Measurements from ENCODE around the gene AKR1A1. TPM values are rescaled to one million over a fixed set of nuclear protein-coding genes. Genes with fewer than 3 reads are reported as not detected.
"Not testable (repeated sequence)": the region's sequence is repeated elsewhere in the genome, so short reads cannot be mapped to it uniquely, and the experiment has no call there.

AKR1A1 gene
- total RNA-seq, 2 donors from 2014 or later: 44.0 to 57.0 TPM

- H3K36me3 Mint-ChIP-seq (ENCODE audit: low read depth): peaks cover 2% of the 10 kb centered on the region
- H3K27ac Mint-ChIP-seq: peak overlapping the region; percentile 34
- peaks cover 22% of the 10 kb centered on the region for H3K4me1 Mint-ChIP-seq
- H3K9me3 ChIP-seq (ENCODE audit: control insufficient read depth, low read length, poor library complexity, severe bottlenecking): no peaks in the 10 kb centered on the region
- no peaks in the 10 kb centered on the region for H3K27me3 Mint-ChIP-seq
- DNase-seq (no peak), ATAC-seq (no peak)
- H3K4me3 Mint-ChIP-seq: no peak overlapping the region
Observed at GRCh38 chr1:45516465-45516864, 34.2 kb upstream of the AKR1A1 start.

- ATAC-seq; H3K4me3 Mint-ChIP-seq; H3K27me3 Mint-ChIP-seq; H3K36me3 Mint-ChIP-seq (ENCODE audit: low read depth); H3K27ac Mint-ChIP-seq; H3K9me3 ChIP-seq (ENCODE audit: control insufficient read depth, low read length, poor library complexity, severe bottlenecking); DNase-seq: not testable (repeated sequence)
- peaks cover 35% of the 10 kb centered on the region for H3K4me1 Mint-ChIP-seq
Observed at GRCh38 chr1:45518366-45518765, 32.3 kb upstream of the AKR1A1 start.

- H3K27me3 Mint-ChIP-seq: no peaks in the 10 kb centered on the region
- DNase-seq (no peak), ATAC-seq (no peak)
- H3K4me1 Mint-ChIP-seq: peaks cover 35% of the 10 kb centered on the region
- H3K9me3 ChIP-seq (ENCODE audit: control insufficient read depth, low read length, poor library complexity, severe bottlenecking): no peaks in the 10 kb centered on the region
- no peaks in the 10 kb centered on the region for H3K36me3 Mint-ChIP-seq (ENCODE audit: low read depth)
- no peak overlapping the region for H3K27ac Mint-ChIP-seq
- H3K4me3 Mint-ChIP-seq: peak overlapping the region; percentile 19
Observed at GRCh38 chr1:45518910-45519309, 31.7 kb upstream of the AKR1A1 start.

GRCh38 chr1:45519774-45520173 is 30.9 kb upstream of the AKR1A1 start:
- not testable (repeated sequence) for ATAC-seq; H3K9me3 ChIP-seq (ENCODE audit: control insufficient read depth, low read length, poor library complexity, severe bottlenecking); H3K36me3 Mint-ChIP-seq (ENCODE audit: low read depth); H3K27me3 Mint-ChIP-seq; DNase-seq
- Mint-ChIP-seq H3K4me3 (peak overlapping the region; percentile 92), H3K27ac (peak overlapping the region; percentile 94), H3K4me1 (peaks cover 32% of the 10 kb centered on the region)

GRCh38 chr1:45521413-45522323 is 29.0 kb upstream of the AKR1A1 start, which contains the start of gene PRDX1:
TSS of gene PRDX1 (minus strand) at chr1:45521884. CDS start at chr1:45519043, 2,841 bp downstream.
- peak; percentile 90 for ATAC-seq
- H3K4me3 Mint-ChIP-seq: peak within 1 kb of the TSS; percentile 92
- H3K9me3 ChIP-seq (ENCODE audit: control insufficient read depth, low read length, poor library complexity, severe bottlenecking): no peaks in the 10 kb centered on the region
- peak; percentile 86 to 97 (median 89) for DNase-seq
- no peaks in the 10 kb centered on the region for H3K27me3 Mint-ChIP-seq
- H3K27ac Mint-ChIP-seq: peak within 1 kb of the TSS; percentile 94
- peaks cover 30% of the 10 kb centered on the region for H3K4me1 Mint-ChIP-seq
- H3K36me3 Mint-ChIP-seq (ENCODE audit: low read depth): no peaks in the 10 kb centered on the region

GRCh38 chr1:45522324-45523104 is 28.1 kb upstream of the AKR1A1 start:
- H3K9me3 ChIP-seq (ENCODE audit: control insufficient read depth, low read length, poor library complexity, severe bottlenecking): no peaks in the 10 kb centered on the region
- DNase-seq (no peak), ATAC-seq (no peak)
- peak overlapping the region; percentile 92 for H3K4me3 Mint-ChIP-seq
- H3K27ac Mint-ChIP-seq: peak overlapping the region; percentile 94
- peaks cover 30% of the 10 kb centered on the region for H3K4me1 Mint-ChIP-seq
- no peaks in the 10 kb centered on the region for H3K27me3 Mint-ChIP-seq
- no peaks in the 10 kb centered on the region for H3K36me3 Mint-ChIP-seq (ENCODE audit: low read depth)

GRCh38 chr1:45523516-45523915 is 27.1 kb upstream of the AKR1A1 start:
- not testable (repeated sequence) for H3K27me3 Mint-ChIP-seq; H3K4me3 Mint-ChIP-seq; H3K36me3 Mint-ChIP-seq (ENCODE audit: low read depth); H3K9me3 ChIP-seq (ENCODE audit: control insufficient read depth, low read length, poor library complexity, severe bottlenecking); DNase-seq; ATAC-seq; H3K27ac Mint-ChIP-seq
- H3K4me1 Mint-ChIP-seq: peaks cover 29% of the 10 kb centered on the region

- ATAC-seq; H3K4me3 Mint-ChIP-seq; DNase-seq; H3K36me3 Mint-ChIP-seq (ENCODE audit: low read depth); H3K27ac Mint-ChIP-seq; H3K27me3 Mint-ChIP-seq; H3K9me3 ChIP-seq (ENCODE audit: control insufficient read depth, low read length, poor library complexity, severe bottlenecking): not testable (repeated sequence)
- peaks cover 25% of the 10 kb centered on the region for H3K4me1 Mint-ChIP-seq
Observed at GRCh38 chr1:45523975-45524374, 26.7 kb upstream of the AKR1A1 start.

GRCh38 chr1:45526135-45526644 is 24.4 kb upstream of the AKR1A1 start:
- H3K9me3 ChIP-seq (ENCODE audit: control insufficient read depth, low read length, poor library complexity, severe bottlenecking): no peaks in the 10 kb centered on the region
- H3K36me3 Mint-ChIP-seq (ENCODE audit: low read depth): no peaks in the 10 kb centered on the region

GRCh38 chr1:45530632-45531135 is 19.9 kb upstream of the AKR1A1 start:
- H3K9me3 ChIP-seq (ENCODE audit: control insufficient read depth, low read length, poor library complexity, severe bottlenecking): no peaks in the 10 kb centered on the region
- Mint-ChIP-seq H3K4me3 (no peak overlapping the region), H3K36me3 (ENCODE audit: low read depth) (no peaks in the 10 kb centered on the region), H3K27ac (no peak overlapping the region), H3K27me3 (no peaks in the 10 kb centered on the region), H3K4me1 (peaks cover 3% of the 10 kb centered on the region)
- ATAC-seq (no peak), DNase-seq (no peak)

More at GRCh38 chr1:45526135-45526644, 24.4 kb upstream of the AKR1A1 start:
- Mint-ChIP-seq H3K4me3 (no peak overlapping the region), H3K27ac (no peak overlapping the region), H3K4me1 (peaks cover 16% of the 10 kb centered on the region), H3K27me3 (no peaks in the 10 kb centered on the region)
- ATAC-seq (no peak), DNase-seq (no peak)

GRCh38 chr1:45531873-45532272 is 18.8 kb upstream of the AKR1A1 start:
- H3K4me3 Mint-ChIP-seq: no peak overlapping the region
- DNase-seq: no peak
- no peaks in the 10 kb centered on the region for H3K9me3 ChIP-seq (ENCODE audit: control insufficient read depth, low read length, poor library complexity, severe bottlenecking)
- H3K4me1 Mint-ChIP-seq: peaks cover 7% of the 10 kb centered on the region
- no peak for ATAC-seq
- H3K36me3 Mint-ChIP-seq (ENCODE audit: low read depth): no peaks in the 10 kb centered on the region
- no peaks in the 10 kb centered on the region for H3K27me3 Mint-ChIP-seq
- H3K27ac Mint-ChIP-seq: no peak overlapping the region

- no peaks in the 10 kb centered on the region for H3K9me3 ChIP-seq (ENCODE audit: control insufficient read depth, low read length, poor library complexity, severe bottlenecking)
- no peak for ATAC-seq
- no peak for DNase-seq
- no peaks in the 10 kb centered on the region for H3K36me3 Mint-ChIP-seq (ENCODE audit: low read depth)
- peaks cover 13% of the 10 kb centered on the region for H3K4me1 Mint-ChIP-seq
- no peaks in the 10 kb centered on the region for H3K27me3 Mint-ChIP-seq
- no peak overlapping the region for H3K4me3 Mint-ChIP-seq
- peak overlapping the region; percentile 34 for H3K27ac Mint-ChIP-seq
Observed at GRCh38 chr1:45535988-45536766, 14.4 kb upstream of the AKR1A1 start.
